GM12878 (cell line): ENCODE results near the gene SCCPDH. TPM values are rescaled to one million over a fixed set of nuclear protein-coding genes. Genes with fewer than 3 reads are reported as not detected.

Experiments
- ATAC-seq: fragments of 200-7000 bp; cut with Tn5 transposase; 3 replicates; pipeline ENCODE4 v1.9.1; 2020; ENCODE audit warnings: mild to moderate bottlenecking, moderate library complexity
- BruUV-seq: library from RNA; stranded (reverse); fragments of 400-500 nt; replicated peaks from 2 replicates; lab custom pipeline; 2021; lab: Mats Ljungman, UMichigan
- CTCF ChIA-PET: fragments of 300-600 bp; sonication (Branson Sonifier 250); formaldehyde crosslinking; extraction: SDS; loops from one replicate; lab custom pipeline; 2021; ENCODE audit warnings: inconsistent platforms; lab: Yijun Ruan, JAX
- POLR2A ChIA-PET: fragments of 350-600 bp; formaldehyde crosslinking; extraction: SDS; loops from one replicate; lab custom pipeline; 2021; ENCODE audit warnings: inconsistent platforms; lab: Charles Lee
- RAD21 ChIA-PET: fragments of 300-600 bp; sonication (Branson Sonifier 250); formaldehyde crosslinking; loops from one replicate; lab custom pipeline; 2023; ENCODE audit warnings: antibody characterized with exemption; ENCODE audit not compliant: unreplicated experiment; lab: Charles Lee
- SMC1A ChIA-PET: fragments of 300-600 bp; sonication (Branson Sonifier 250); formaldehyde crosslinking; loops from one replicate; lab custom pipeline; 2023; ENCODE audit not compliant: unreplicated experiment, uncharacterized antibody; lab: Charles Lee
- DNase-seq: peaks from one replicate; pipeline ENCODE4 v3.0.0-alpha.2; 2011; ENCODE audit warnings: low read depth, low spot score
- FAIRE-seq: peaks from 3 replicates; lab custom pipeline; 2011; peaks lifted over from hg19 to GRCh38; lab: Jason Lieb, UNC
- H2AFZ ChIP-seq: 2 replicates; pipeline ENCODE4 v1.6.0; 2011; ENCODE audit warnings: low read depth, low read length, control low read depth; ENCODE audit not compliant: control insufficient read depth
- H3K27ac ChIP-seq: 2 replicates; pipeline ENCODE4 v1.5.1; 2011; ENCODE audit warnings: control low read depth; ENCODE audit not compliant: control insufficient read depth, insufficient read depth
- H3K27me3 ChIP-seq, 2 experiments: replicated peaks in 1 of 2; 2 replicates each; pipeline versions ENCODE4 v1.6.0 to v1.6.1; 2011; ENCODE audit warnings: low read length in 1 of 2; ENCODE audit not compliant: control insufficient read depth in 2 of 2, insufficient read depth in 2 of 2
- H3K36me3 ChIP-seq, 2 experiments: 2 replicates each; pipeline ENCODE4 v1.5.1; 2011; ENCODE audit warnings: low read length in 1 of 2; ENCODE audit not compliant: control insufficient read depth in 2 of 2, insufficient read depth in 2 of 2
- H3K4me1 ChIP-seq: 2 replicates; pipeline ENCODE4 v1.6.1; 2011; ENCODE audit warnings: mild to moderate bottlenecking, low read length, moderate library complexity, mixed read lengths; ENCODE audit not compliant: control insufficient read depth, insufficient read depth
- H3K4me2 ChIP-seq: 2 replicates; pipeline ENCODE4 v1.6.0; 2011; ENCODE audit warnings: control low read depth; ENCODE audit not compliant: control insufficient read depth, insufficient read depth
- H3K4me3 ChIP-seq: fragments of 200-600 bp; sonication (generic); 2 replicates; pipeline ENCODE4 v1.5.1; 2016
- H3K79me2 ChIP-seq: 2 replicates; pipeline ENCODE4 v1.6.0; 2011; ENCODE audit warnings: low read length; ENCODE audit not compliant: control insufficient read depth, insufficient read depth
- H3K9ac ChIP-seq: 2 replicates; pipeline ENCODE4 v1.8.0; 2011; ENCODE audit warnings: low read length, control low read depth, mixed read lengths; ENCODE audit not compliant: control insufficient read depth, insufficient read depth
- H3K9me3 ChIP-seq: replicated peaks from 3 replicates; pipeline ENCODE4 v1.5.1; 2011; ENCODE audit warnings: mild to moderate bottlenecking, low read length; ENCODE audit not compliant: control insufficient read depth, insufficient read depth
- H4K20me1 ChIP-seq: 2 replicates; pipeline ENCODE4 v1.6.0; 2011; ENCODE audit not compliant: control insufficient read depth, insufficient read depth
- EED ChIP-seq: sonication (generic); IDR thresholded peaks from 2 replicates; pipeline ENCODE4 v1.6.1; 2016; ENCODE audit warnings: antibody characterized with exemption, low read depth
- ELK1 ChIP-seq: IDR thresholded peaks from 2 replicates; pipeline ENCODE4 v1.6.1; 2012; ENCODE audit warnings: low read depth, low read length, improper control_type of control experiment
- FOXM1 ChIP-seq: IDR thresholded peaks from 2 replicates; pipeline ENCODE4 v1.6.1; 2012; ENCODE audit warnings: low read depth, mild to moderate bottlenecking, inconsistent platforms, low read length, moderate library complexity
- KAT2A ChIP-seq: conservative IDR thresholded peaks from 2 replicates; pipeline ENCODE4 v1.6.1; 2011; ENCODE audit warnings: low read depth, low read length; ENCODE audit not compliant: control insufficient read depth
- KLF5 ChIP-seq: fragments of 450-650 bp; IDR thresholded peaks from 2 replicates; pipeline ENCODE4 v1.6.1; 2014; ENCODE audit warnings: mild to moderate bottlenecking; ENCODE audit not compliant: partially characterized antibody
- MEF2A ChIP-seq: IDR thresholded peaks from 2 replicates; pipeline ENCODE4 v1.6.1; 2011; ENCODE audit warnings: low read depth, mild to moderate bottlenecking, low read length, moderate library complexity; ENCODE audit not compliant: insufficient read depth
- RUNX3 ChIP-seq: IDR thresholded peaks from 2 replicates; pipeline ENCODE4 v1.6.1; 2012; ENCODE audit warnings: low read length, inconsistent platforms
- SP1 ChIP-seq: IDR thresholded peaks from one replicate; pipeline ENCODE4 v1.6.1; 2011; ENCODE audit warnings: low read depth, low read length
- SPI1 ChIP-seq: IDR thresholded peaks from 2 replicates; pipeline ENCODE4 v1.6.1; 2011; ENCODE audit warnings: low read depth, mild to moderate bottlenecking, low read length, moderate library complexity, borderline replicate concordance; ENCODE audit not compliant: insufficient read depth
- SUZ12 ChIP-seq: fragments of 200-600 bp; sonication (generic); IDR thresholded peaks from one replicate; pipeline ENCODE4 v1.6.1; 2018; ENCODE audit warnings: antibody characterized with exemption, mild to moderate bottlenecking; ENCODE audit not compliant: unreplicated experiment
- WGBS: methylation state at CpG from one replicate; pipeline ENCODE4 v1.1.6; 2016; ENCODE audit warnings: low lambda C conversion rate; ENCODE audit not compliant: insufficient replicate concordance, insufficient coverage; ENCODE audit errors: missing lambda C conversion rate; 5-methylcytosine and 5-hydroxymethylcytosine counted together
- in situ Hi-C: fragments of 300-500 bp; cut with MboI; formaldehyde crosslinking; loops from 9 replicates; pipeline ENCODE4 v1.14.3; 2018; ENCODE audit warnings: mixed read lengths
- intact Hi-C: fragments of 100-400 bp; cut with micrococcal nuclease; formaldehyde crosslinking; loops from one replicate; pipeline ENCODE4 v1.14.2; 2022; ENCODE audit not compliant: unreplicated experiment
- polyA plus RNA-seq, 11 experiments: library from polyadenylated mRNA; depleted of rRNA in 4 of 11; unstranded in 6 of 11; stranded (reverse) in 5 of 11; fragments of >200 nt; fragmentation: Nextera tagmentation in 4 of 11; fragmentation: Illumina TruSeq in 1 of 11; extraction: Ambion mirVana in 4 of 11; extraction: Trizol in 1 of 11; gene quantifications; 1 replicate in 1 of 11; 2 replicates in 10 of 11; pipeline versions ENCODE4 v1.2.1 to v1.2.3, GENCODE V29; 2011 to 2016; ENCODE audit warnings: inconsistent platforms in 2 of 11, missing spikeins in 2 of 11, low read depth in 1 of 11
- total RNA-seq, 4 experiments: library from RNA; depleted of rRNA in 3 of 4; stranded (reverse); fragments of >200 nt in 3 of 4; fragmentation: Illumina TruSeq in 1 of 4; extraction: Trizol in 1 of 4; gene quantifications; 2 replicates each; pipeline versions ENCODE4 v1.2.1 to v1.2.3, GENCODE V29; 2013 to 2021

The SCCPDH gene
- total and polyA plus RNA-seq, 10 of the 15 experiments (the other 5 are each of a cell fraction or from before 2014, with no cell fraction given), result 5.4 to 44.8 (median 24.5) TPM

GRCh38 chr1:246800756-246801155 is 76.5 kb downstream of the SCCPDH start:
- no peaks in the 10 kb centered on the region for H4K20me1 ChIP-seq
- no peak for TF ChIP-seq SPI1
- TF ChIP-seq ELK1, result no peak
- TF ChIP-seq EED, result no peak
- TF ChIP-seq MEF2A, result no peak
- no peak for TF ChIP-seq FOXM1
- TF ChIP-seq SUZ12, result no peak
- TF ChIP-seq KLF5, result no peak
- no peak for TF ChIP-seq SP1
- TF ChIP-seq RUNX3, result no peak
- no peak for TF ChIP-seq KAT2A
- 63% methylated on average over 10 of the region's 10 CpGs for WGBS
- in situ Hi-C loops (no loop called here), intact Hi-C loops (no loop called here)
- POLR2A ChIA-PET, result interaction anchor here (0.7 kb wide), 1 partner anchor 34 kb away, joined by 3 read pairs; no protein-coding TSS in a partner anchor
- DNase-seq (no peak), FAIRE-seq (no peak), ATAC-seq (no peak)
- BruUV-seq, result no TSS peak
- RAD21 ChIA-PET, result no interaction called here
- no peaks in the 10 kb centered on the region for H3K79me2 ChIP-seq
- H3K4me2 ChIP-seq, result no peak overlapping the region
- CTCF ChIA-PET, result no interaction called here
- H3K27ac ChIP-seq, result no peak overlapping the region
- no peaks in the 10 kb centered on the region for H3K4me1 ChIP-seq
- no peak overlapping the region for H3K4me3 ChIP-seq
- no peaks in the 10 kb centered on the region for H3K27me3 ChIP-seq
- no peaks in the 10 kb centered on the region for H3K9me3 ChIP-seq
- SMC1A ChIA-PET, result no interaction called here
- no peak overlapping the region for H2AFZ ChIP-seq
- H3K9ac ChIP-seq, result no peak overlapping the region
- H3K36me3 ChIP-seq, result no peaks in the 10 kb centered on the region
